ENCODE measurements around the gene BNIPL.

The BNIPL gene

GRCh38 chr1:151006327-151007052 lies 29.9 kb upstream of the BNIPL start, which contains the start of gene MINDY1:
TSS of gene MINDY1 (minus strand) at chr1:151006902. CDS start at chr1:151002617, 4,285 bp downstream.
- Histone ChIP-seq H3K36me3 (ENCODE audit: control insufficient read depth, insufficient read depth, low read length) (no peaks in the 10 kb centered on the region), H3K4me3 (replicated peaks; ENCODE audit: low read depth, low read length) (peak within 1 kb of the TSS; percentile 60), H3K27me3 (replicated peaks; ENCODE audit: control insufficient read depth, insufficient read depth, low read length) (no peaks in the 10 kb centered on the region)
- TF ChIP-seq CTCF (IDR thresholded peaks at IDR 0.05; ENCODE audit: insufficient read depth, low read length, poor library complexity, severe bottlenecking): peak; percentile 43
- peak; percentile 50 for DNase-seq (ENCODE audit: extremely low read depth, insufficient read length)

- DNase-seq (ENCODE audit: extremely low read depth, insufficient read length): no peak
- Histone ChIP-seq H3K36me3 (ENCODE audit: control insufficient read depth, insufficient read depth, low read length) (no peaks in the 10 kb centered on the region), H3K4me3 (replicated peaks; ENCODE audit: low read depth, low read length) (peak overlapping the region; percentile 92), H3K27me3 (replicated peaks; ENCODE audit: control insufficient read depth, insufficient read depth, low read length) (no peaks in the 10 kb centered on the region)
- no peak for TF ChIP-seq CTCF (IDR thresholded peaks at IDR 0.05; ENCODE audit: insufficient read depth, low read length, poor library complexity, severe bottlenecking)
These were observed 28.5 kb upstream of the BNIPL start for GRCh38 chr1:151007853-151008243.

- Histone ChIP-seq H3K36me3 (ENCODE audit: control insufficient read depth, insufficient read depth, low read length) (no peaks in the 10 kb centered on the region), H3K27me3 (replicated peaks; ENCODE audit: control insufficient read depth, insufficient read depth, low read length) (no peaks in the 10 kb centered on the region), H3K4me3 (replicated peaks; ENCODE audit: low read depth, low read length) (peak within 1 kb of the TSS; percentile 92)
- no peak for TF ChIP-seq CTCF (IDR thresholded peaks at IDR 0.05; ENCODE audit: insufficient read depth, low read length, poor library complexity, severe bottlenecking)
- peak; percentile 98 for DNase-seq (ENCODE audit: extremely low read depth, insufficient read length)
These were observed 27.9 kb upstream of the BNIPL start, which contains the start of gene PRUNE1 for GRCh38 chr1:151008244-151009205. TSS of gene PRUNE1 (plus strand) at chr1:151008449. CDS start at chr1:151008633, 184 bp downstream.

GRCh38 chr1:151009206-151009587 lies 27.2 kb upstream of the BNIPL start:
- DNase-seq (ENCODE audit: extremely low read depth, insufficient read length): no peak
- Histone ChIP-seq H3K27me3 (replicated peaks; ENCODE audit: control insufficient read depth, insufficient read depth, low read length) (no peaks in the 10 kb centered on the region), H3K36me3 (ENCODE audit: control insufficient read depth, insufficient read depth, low read length) (no peaks in the 10 kb centered on the region), H3K4me3 (replicated peaks; ENCODE audit: low read depth, low read length) (peak overlapping the region; percentile 92)
- no peak for TF ChIP-seq CTCF (IDR thresholded peaks at IDR 0.05; ENCODE audit: insufficient read depth, low read length, poor library complexity, severe bottlenecking)

- H3K4me3 ChIP-seq (replicated peaks; ENCODE audit: low read depth, low read length): no peak overlapping the region
- DNase-seq (ENCODE audit: extremely low read depth, insufficient read length): no peak
- H3K27me3 ChIP-seq (replicated peaks; ENCODE audit: control insufficient read depth, insufficient read depth, low read length): no peaks in the 10 kb centered on the region
- H3K36me3 ChIP-seq (ENCODE audit: control insufficient read depth, insufficient read depth, low read length): no peaks in the 10 kb centered on the region
- no peak for TF ChIP-seq CTCF (IDR thresholded peaks at IDR 0.05; ENCODE audit: insufficient read depth, low read length, poor library complexity, severe bottlenecking)
These were observed 26.6 kb upstream of the BNIPL start for GRCh38 chr1:151009674-151010345.
